HG02943 (cell line): ENCODE data around the gene CPNE4.

Experiments used
- ATAC-seq: cut with Tn5 transposase; IDR thresholded peaks from one replicate; pipeline ENCODE4 v1.9.1; 2021; ENCODE audit warnings: mild to moderate bottlenecking, low read depth, moderate library complexity; ENCODE audit not compliant: unreplicated experiment

CPNE4 gene

DNA sequence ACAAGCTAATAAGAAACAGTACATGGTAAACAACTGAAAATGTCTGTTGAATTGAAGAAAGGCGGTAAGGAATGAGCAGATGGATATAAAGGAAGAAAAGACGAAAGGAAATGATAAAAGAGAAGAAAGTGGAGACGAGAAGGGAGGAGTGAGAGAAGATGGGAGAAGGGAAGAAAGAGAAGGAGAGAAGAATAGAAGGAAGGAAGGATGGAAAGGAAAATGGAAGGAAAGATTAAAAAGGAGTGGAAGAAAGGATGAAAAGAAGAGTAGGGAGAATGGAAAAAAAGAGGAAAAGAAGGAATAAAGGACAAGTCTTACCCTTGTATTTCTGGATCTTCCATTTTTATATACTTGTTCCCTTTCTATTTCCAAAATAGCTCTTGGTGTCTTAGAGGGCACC, 17.7 kb downstream of the CPNE4 start:
- no peak for ATAC-seq

DNA sequence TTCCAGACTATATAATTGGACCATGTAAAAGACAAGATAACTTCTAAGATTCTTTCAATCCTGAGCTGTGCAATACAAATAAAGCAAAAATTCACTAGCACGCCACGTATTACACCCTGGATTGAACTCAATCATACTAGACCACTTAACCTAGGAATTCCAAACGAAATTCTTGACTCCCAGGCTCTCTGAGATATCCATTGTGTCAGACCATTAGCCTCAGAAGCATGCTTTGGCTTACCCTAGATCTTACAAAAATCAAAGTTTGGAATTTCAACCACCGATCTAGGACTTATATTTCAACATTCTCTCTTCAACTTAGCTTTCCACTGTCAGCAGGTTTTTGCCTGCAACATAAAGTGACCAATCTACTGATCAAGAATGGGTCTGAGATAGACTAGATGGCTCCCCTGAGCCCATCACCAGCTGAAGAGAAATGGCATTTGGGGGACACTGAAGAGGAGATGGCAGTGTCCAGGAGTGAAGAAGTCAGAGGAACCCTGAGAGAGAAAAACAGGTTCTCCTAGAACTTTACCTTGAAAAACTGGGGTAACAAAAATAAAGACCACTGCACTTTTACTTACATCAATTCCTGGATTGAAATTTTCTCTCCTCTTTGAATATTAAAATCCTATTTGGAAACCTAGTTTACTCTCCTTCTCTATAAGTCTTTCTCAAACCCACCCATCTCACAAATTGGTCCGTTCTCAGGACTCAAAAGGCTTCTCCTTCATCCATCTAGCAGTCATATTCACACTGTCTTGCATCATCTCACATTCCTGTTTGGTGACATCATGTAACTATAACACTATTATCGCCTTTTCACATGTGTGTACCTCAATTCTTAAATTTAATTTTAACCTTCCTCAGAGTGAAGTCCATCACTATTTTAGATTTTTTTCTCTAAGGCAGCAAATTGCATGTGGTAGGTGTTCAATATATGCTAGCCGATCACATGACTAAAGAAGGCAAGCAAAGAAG, 18.5 kb downstream of the CPNE4 start:
- no peak for ATAC-seq

DNA sequence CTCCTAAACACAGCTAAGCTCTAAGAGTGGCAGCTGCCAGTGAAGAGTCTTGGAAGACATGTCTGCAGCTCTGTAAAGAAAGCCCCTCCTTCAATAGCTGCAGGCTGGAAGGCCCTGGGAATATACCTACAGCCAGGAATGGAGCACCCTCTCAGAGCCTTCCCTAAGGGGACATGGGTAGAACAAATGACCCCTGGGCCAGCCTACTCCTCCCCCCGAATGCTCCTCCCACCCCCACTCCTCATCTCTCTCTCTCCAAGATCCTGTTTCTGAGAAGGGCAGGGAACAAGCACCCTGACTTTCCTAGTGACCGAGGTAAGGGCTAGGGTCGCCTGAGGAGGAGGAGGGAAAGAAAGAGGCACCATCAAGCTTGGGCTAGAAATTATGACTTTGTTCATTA, 20.7 kb downstream of the CPNE4 start:
- no peak for ATAC-seq

DNA sequence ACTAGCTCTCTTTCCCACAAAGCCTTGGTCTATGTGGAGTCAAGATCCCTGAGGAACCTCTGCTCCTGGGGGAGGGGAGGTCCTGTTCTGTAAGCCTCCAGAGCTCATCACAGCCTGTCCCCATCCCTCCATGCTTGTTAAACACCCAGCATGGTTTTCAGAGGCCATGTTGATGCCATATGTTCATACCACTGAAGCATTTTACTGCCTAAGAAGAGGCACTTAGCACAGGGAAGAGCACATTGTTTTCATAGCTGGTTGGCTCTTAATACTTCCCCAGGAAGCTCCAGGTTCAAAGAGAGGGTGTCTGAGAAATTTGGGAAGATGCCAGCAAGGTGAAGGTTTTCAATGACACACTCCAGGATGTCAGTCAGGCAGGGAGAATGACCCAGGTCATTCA, 25.6 kb downstream of the CPNE4 start:
- no peak for ATAC-seq

DNA sequence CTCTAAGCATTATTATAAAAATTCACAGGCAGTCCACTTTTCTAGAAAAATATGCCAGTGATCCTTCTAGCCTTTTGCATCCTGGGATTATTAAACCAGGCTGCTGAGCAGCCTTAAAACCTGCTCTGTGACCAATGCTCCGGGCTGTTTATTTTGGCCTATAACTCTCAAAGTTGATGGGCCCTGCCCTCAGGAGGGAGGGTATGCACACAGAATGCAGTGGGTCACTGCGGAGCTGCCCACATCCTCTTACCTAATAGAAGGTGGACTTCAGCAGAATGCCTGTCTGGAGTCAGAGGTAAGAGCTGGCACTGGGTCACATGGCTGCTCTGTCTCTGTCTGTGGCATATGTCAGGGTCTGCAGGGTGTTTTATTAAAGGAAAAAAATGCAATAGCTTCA, 26.0 kb downstream of the CPNE4 start:
- no peak for ATAC-seq

DNA sequence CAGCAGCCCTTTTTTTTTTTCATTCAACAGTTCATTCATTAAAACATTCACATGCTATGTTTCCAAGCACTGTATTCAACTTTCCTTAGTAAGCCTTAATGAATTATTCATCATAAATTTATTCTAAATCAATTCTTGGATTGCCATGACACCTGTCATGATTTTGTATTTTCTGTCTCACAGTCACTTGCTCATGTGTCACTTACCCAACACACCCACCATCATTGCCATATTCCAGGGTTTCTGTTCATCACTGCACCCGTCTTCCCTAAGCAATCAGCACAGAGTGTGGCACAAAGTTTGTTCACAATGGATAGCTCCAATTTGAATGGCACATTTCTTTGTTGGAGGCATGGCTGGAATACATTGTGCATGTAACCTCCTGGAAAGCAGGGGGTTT, 27.2 kb downstream of the CPNE4 start:
- ATAC-seq = no peak

DNA sequence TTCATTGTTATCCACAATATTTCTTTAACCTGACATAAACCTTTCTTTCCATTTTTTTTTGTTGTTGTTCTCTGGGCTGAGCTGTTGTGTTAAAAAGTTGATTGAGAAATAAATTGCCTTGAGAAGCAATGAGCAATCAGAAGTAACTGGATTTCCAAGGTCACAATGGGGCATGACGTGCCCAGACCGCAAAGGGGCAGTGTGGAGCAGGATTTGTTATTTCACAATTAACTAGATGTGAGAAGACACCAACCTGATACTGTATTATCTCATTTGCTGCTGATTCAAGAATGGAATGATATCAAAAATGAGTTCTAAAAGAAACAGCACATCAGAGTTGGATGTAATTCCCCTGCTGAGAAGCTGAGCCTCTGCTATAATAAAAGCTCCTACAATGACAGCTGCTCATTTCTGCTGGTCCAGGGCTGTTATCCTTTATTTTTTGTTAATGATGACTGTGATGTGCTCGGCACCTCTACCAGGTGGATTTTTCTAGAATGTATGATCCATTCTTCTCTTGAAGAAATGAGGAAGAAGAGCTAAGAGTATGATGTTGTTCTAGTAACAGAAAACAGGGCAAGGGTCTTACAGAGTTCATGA, 28.1 kb downstream of the CPNE4 start:
- no peak for ATAC-seq

DNA sequence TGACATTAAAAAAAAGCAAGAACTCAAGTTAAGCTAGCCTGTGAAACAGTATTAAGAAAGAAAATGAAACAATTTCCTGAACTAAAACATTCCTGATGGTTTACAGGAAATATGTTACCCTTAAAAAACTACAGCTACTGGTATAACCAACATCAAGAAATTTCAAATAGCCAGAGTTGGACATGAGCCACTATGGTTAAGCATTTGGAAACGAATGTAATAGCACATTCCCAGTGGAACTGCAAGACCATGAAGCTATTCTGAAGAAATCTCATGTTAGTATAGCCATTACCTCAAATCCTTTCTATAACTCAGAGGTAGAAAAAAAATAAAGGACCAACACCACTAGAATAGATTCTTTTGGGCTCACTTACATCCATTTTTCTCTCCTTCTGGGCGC, 30.2 kb downstream of the CPNE4 start:
- no peak for ATAC-seq

DNA sequence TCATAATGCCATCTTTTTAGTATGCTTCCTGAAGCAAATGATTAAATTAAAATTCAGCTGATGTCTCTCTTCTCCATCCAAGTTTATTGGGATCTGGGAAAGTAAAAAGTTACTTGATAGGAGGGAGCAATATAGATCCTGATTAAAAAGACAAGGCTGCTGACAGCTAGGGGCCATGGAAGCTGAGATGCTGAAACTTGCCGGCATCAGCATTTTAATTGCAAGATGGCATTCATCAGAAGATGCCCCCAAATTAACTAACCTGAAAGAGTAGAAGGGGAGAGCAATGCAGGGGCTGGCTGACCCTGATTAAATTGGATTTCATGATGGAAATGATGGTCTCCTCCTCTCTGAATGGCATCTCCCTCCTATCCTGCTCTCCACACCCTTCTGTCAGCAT, 31.1 kb downstream of the CPNE4 start:
- ATAC-seq = no peak

DNA sequence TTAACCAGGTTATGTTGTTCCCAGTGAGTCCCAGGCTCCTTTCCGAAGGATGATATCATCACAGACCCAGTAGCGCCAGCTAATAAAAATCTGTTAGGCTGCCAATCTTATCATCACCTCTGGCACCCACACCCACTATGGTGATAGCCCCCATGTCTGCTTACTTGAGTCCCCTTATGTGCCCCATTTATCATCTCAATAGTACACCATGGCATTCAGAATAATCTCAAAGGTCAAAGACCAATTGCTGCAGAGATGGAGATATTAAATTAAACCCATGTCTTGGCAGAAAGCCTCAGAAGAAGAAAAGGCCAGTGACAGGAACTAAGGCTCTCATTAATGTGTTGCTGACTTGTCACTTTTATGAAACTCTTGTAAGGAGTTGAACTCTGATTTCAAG, 32.8 kb downstream of the CPNE4 start:
- ATAC-seq = no peak

DNA sequence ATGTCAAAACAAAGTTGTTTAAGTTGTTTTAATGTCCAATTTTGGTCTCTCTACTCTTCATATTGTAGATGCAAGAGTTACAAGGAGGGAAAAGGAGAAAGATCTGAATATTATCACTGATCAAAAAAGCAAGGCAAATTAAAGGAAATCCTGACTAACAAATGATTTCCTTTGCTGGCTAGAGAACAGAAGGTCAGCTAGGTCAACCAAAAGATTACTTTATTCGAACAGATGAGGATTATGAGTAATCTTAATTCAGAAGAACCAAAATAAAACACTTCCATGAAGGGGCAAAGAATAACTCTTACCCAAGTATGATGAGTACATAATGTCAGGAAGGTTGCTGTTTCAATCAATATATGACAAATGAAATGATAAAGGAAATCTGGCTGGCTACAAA, 33.8 kb downstream of the CPNE4 start:
- no peak for ATAC-seq

DNA sequence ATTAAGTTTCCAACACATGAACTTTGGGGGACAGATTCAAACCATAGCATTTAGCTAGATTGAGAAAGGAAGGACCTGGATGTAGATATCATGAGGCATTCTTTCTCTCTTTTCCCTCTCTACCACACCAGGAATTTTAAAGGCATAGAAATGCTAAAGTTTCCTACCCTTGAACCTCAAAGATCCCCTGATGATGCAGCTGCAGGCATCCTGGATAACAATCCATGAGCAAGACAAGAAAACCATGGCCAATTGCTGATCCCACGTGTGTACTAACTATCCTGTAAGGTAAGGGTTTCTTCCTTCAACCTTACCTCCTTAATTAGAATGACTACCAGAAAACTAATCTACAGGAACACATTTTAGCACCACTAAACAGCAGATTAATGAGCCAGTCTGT, 36.8 kb downstream of the CPNE4 start:
- ATAC-seq = no peak

DNA sequence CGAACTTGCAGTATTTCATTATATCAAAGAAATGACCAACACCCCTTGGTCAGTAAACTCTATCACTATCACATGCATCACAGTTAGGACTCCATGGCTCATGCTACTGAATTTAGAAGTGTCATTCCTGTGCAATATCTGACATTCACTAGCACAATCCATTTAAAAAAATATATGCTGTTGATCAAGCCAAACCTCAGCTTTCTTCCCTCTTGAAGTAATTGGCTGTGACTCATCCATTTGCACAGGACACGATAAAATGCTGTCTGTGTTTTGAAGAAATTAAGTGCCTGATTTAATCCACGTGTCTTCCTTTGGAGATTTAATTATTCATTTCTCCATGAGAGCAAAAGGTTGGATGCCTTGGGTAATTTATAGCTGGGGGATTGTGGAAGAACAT, 38.9 kb downstream of the CPNE4 start:
- no peak for ATAC-seq

DNA sequence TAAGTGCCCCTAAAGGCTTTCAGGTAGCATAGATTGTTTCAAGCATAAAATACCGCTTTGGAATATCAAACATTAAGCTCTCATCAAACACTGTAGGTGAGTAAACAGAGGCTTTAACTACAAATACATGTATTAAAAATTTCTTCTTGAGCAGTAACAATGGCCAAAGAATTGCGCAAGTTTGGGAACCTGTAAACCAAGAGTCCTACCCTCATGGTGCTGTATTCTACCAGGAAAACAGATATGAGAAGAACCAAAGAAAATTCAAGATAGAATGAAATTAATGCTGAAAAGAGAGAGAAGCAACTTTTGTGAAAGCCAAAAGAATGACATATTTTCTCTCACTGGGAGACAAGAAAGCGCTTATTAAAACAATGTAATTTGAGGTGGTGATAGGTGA, 45.5 kb downstream of the CPNE4 start:
- ATAC-seq = no peak

DNA sequence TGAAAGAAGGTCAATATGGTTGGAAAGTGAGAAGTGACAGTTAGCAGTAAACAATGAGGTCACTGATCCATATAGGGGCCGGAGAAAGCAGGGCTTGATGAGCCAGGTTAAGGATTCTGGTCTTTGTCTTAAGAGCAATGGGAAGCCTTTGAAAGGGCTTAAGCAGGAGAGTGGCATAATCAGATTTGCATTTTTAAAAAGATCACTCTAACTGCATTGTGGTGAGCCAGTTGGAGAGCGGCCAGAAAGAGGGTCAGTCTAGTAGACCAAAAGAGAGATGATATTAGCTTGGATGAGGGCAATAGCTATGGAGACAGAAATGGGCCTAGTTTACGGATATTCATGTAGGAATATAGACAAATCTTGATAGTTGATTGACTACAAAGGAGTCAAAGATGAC, 46.6 kb downstream of the CPNE4 start:
- no peak for ATAC-seq

DNA sequence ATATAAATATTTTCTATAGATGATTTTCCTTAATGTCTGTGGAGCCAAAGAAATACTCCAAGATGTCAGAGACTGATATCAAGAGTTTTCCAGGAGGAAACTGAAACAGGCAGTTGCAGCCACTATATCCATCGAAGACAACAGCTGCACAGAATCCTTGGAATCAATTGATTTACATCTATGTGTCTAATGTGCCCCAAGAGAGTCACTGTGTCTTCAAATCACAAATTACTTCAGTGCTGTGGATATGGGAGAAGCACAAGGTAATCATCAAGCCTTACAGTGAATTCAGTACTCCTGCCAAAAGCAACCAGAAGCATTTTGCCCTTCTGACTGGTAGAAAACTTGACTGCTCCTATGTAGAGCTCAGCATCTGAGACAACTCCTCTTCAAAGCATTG, 51.1 kb downstream of the CPNE4 start:
- no peak for ATAC-seq

DNA sequence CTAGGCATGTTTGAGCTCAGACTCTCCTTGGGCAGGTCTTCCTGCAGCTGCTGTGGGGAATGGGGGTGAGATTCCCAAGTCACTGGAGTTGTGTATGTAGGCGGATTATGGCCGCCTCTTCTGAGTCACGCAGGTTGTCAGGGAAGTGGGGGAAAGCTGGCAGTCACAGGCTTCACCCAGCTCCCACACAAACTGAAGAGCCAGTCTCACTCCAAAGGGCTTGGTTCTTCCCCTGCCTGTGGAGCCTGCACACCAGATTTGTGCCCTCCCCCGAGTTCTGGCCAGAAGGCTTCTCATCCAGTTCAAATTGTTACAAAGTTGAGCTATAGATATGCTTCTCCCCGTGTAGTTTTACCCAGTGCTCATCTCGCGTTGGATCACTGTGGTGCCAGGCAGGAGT, 53.5 kb downstream of the CPNE4 start:
- no peak for ATAC-seq

DNA sequence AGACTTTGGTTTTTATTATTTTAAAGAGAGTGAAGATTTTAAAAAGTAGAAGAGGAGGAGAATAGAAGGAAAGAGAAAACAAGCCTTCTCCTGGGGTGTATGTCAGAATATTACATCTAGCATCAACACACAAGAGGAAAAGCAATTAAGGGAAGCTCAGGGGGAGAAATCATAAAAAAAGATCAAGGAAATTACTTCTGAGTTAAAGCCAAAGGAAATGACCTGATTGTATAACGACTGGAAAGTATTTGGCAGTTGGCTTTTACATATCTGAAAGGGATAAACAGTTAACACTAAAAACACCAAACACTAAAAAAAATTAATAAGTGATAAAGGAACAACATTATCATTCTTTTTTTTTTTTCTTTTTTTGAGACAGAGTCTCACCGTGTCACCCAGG, 58.4 kb downstream of the CPNE4 start:
- no peak for ATAC-seq

DNA sequence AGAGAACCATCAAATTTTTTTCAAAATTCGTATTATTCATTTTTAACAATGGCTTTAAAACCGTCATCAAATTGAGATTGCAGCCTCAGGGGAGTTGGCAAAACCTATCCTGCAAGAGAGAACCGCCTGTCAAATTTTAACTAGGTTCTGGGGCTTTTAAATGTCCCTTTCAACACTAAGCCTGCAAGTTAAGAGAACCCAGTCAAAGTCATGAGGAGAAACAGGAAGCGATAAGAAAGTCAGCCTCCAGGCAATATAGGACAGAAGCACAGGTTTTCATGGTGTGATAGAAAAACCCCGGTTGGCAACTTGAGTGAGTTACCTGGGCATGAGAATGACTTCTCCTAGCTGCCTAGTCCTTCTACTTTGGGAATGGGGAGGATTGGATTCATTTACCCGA, 59.8 kb downstream of the CPNE4 start:
- ATAC-seq = no peak

DNA sequence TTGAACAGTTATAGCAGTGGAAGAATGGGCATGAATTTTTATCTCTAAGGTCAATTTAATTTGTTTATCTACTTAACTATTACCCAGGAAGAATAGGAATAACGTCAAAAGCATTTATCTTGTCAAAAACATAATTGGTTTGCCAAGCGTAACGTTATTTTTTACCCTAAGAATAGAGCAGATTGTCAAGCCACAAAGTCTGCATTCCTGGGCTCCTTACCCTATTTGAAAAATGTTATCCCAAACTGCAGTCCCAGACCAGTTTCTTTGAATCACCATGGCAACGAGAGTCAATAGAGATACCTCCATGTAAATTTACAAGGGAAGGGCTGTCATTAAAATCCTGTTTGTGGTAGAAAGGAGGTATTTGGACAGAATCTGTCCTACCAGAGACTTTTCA, 61.1 kb downstream of the CPNE4 start:
- ATAC-seq = no peak

DNA sequence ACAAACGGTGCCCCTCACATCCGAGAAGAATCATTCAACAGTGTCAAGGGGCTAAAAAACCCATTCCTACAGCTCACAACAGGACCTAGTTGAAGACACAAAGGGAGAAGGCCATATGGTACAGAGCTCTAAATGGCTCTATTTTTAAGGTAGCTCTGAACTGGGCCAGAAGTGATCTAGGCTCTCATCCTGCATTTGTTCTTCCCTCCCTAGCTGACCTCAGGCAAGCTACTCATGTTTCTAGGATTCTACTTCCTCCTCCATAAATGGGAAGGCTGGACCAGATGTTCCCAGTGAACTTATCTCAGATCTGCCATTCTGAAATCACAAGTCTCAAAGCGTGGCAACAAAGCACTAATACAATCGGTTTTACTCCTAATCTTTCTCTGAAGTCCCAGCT, 62.3 kb downstream of the CPNE4 start:
- ATAC-seq = no peak

DNA sequence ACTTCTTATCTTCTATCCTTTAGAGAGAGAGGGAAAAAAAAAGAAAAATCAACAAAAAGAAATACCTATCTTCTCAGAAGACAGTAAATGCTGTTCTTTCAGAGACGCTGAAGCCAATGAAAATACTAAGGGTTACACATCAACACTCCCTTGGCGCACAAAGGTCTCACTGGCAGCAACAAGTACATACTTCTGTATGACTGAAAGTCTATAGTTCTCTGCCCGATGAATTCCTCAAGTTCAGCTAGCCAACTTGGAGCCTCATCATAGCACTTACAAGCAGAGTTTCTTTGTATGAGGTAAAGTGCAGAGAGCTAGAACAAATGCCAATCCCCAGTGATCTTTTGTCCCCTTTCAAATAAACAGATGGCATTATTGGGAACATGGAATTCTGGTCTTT, 62.7 kb downstream of the CPNE4 start:
- no peak for ATAC-seq
